A549 (cell line): ENCODE measurements around the gene SLC34A1. TPM values are rescaled to one million over a fixed set of nuclear protein-coding genes. Genes with fewer than 3 reads are reported as not detected.

Experiments
- ATAC-seq, 2 experiments: fragments of 200-7000 bp in 1 of 2; fragments of >200 bp in 1 of 2; cut with Nextera tagmentation in 1 of 2; cut with Tn5 transposase in 1 of 2; 3 replicates each; pipeline versions ENCODE4 v1.8.0 to v1.9.1; 2018 to 2020; ENCODE audit warnings: mild to moderate bottlenecking in 1 of 2, moderate library complexity in 1 of 2
- CTCF ChIA-PET: fragments of 300-600 bp; sonication (Branson Sonifier 250); formaldehyde crosslinking; extraction: SDS; loops from one replicate; lab custom pipeline; 2021; ENCODE audit warnings: antibody characterized with exemption, inconsistent platforms; lab: Yijun Ruan, JAX
- POLR2A ChIA-PET: fragments of 350-600 bp; formaldehyde crosslinking; extraction: SDS; loops from one replicate; lab custom pipeline; 2021; ENCODE audit warnings: antibody characterized with exemption, inconsistent platforms; lab: Yijun Ruan, JAX
- DNase-seq, 2 experiments: peaks; one replicate each; pipeline versions ENCODE4 v3.0.0 to v3.0.0-alpha.2; 2011 to 2016; ENCODE audit warnings: low read depth in 1 of 2, low spot score in 1 of 2
- FAIRE-seq: peaks from 2 replicates; lab custom pipeline; 2011; peaks lifted over from hg19 to GRCh38; lab: Jason Lieb, UNC
- H3K27ac ChIP-seq, 2 experiments: fragments of >200 bp; sonication (Bioruptor Twin); formaldehyde crosslinking; 3 replicates each; pipeline ENCODE4 v1.5.1; 2016 to 2017
- H3K4me1 ChIP-seq: fragments of >200 bp; sonication (Bioruptor Twin); formaldehyde crosslinking; 3 replicates; pipeline ENCODE4 v1.6.1; 2016
- H3K4me2 ChIP-seq: fragments of >200 bp; sonication (Bioruptor Twin); formaldehyde crosslinking; 3 replicates; pipeline ENCODE4 v1.6.1; 2016
- H3K4me3 ChIP-seq: fragments of >200 bp; sonication (Bioruptor Twin); formaldehyde crosslinking; 3 replicates; pipeline ENCODE4 v1.5.1; 2016
- H3K9me3 ChIP-seq: fragments of >200 bp; sonication (Bioruptor Twin); formaldehyde crosslinking; 3 replicates; pipeline ENCODE4 v1.6.1; 2016
- BHLHE40 ChIP-seq: IDR thresholded peaks from 2 replicates; pipeline ENCODE4 v1.6.1; 2012; ENCODE audit warnings: low read depth, low read length, inconsistent platforms
- CBX8 ChIP-seq: fragments of 200-600 bp; sonication (generic); IDR thresholded peaks from 2 replicates; pipeline ENCODE4 v1.6.1; 2016
- CEBPB ChIP-seq, 2 experiments: fragments of >200 bp in 1 of 2; sonication (Bioruptor Twin) in 1 of 2; formaldehyde crosslinking in 1 of 2; IDR thresholded peaks; 2 replicates each; pipeline ENCODE4 v1.6.1; 2012 to 2016
- CHD2 ChIP-seq: fragments of 150-350 bp; IDR thresholded peaks from 2 replicates; pipeline ENCODE4 v1.6.1; 2014; ENCODE audit warnings: low read length; ENCODE audit not compliant: partially characterized antibody
- CHD4 ChIP-seq: fragments of 200-600 bp; sonication (generic); IDR thresholded peaks from 2 replicates; pipeline ENCODE4 v1.6.1; 2016; ENCODE audit warnings: antibody characterized with exemption, mild to moderate bottlenecking, borderline replicate concordance
- EHMT2 ChIP-seq: fragments of 200-600 bp; sonication (generic); IDR thresholded peaks from 2 replicates; pipeline ENCODE4 v1.6.1; 2016; ENCODE audit warnings: antibody characterized with exemption, low read depth, mild to moderate bottlenecking, moderate library complexity
- ESRRA ChIP-seq: fragments of 150-350 bp; IDR thresholded peaks from 2 replicates; pipeline ENCODE4 v1.6.1; 2014; ENCODE audit warnings: mild to moderate bottlenecking, low read length, borderline replicate concordance
- FOSL2 ChIP-seq, 2 experiments: fragments of 450-650 bp in 1 of 2; fragments of >200 bp in 1 of 2; sonication (Bioruptor Twin) in 1 of 2; formaldehyde crosslinking; IDR thresholded peaks; 2 replicates each; pipeline versions ENCODE4 v1.5.0 to v1.6.1; 2016 to 2020; ENCODE audit warnings: mild to moderate bottlenecking in 1 of 2, moderate library complexity in 1 of 2
- FOXS1 ChIP-seq: fragments of 250-450 bp; sonication (Bioruptor Pico); IDR thresholded peaks from 2 replicates; pipeline ENCODE4 v1.5.0; 2020; ENCODE audit warnings: mild to moderate bottlenecking, moderate library complexity
- HDAC2 ChIP-seq: fragments of 200-600 bp; sonication (generic); IDR thresholded peaks from 2 replicates; pipeline ENCODE4 v1.6.1; 2016
- HES2 ChIP-seq: fragments of >200 bp; sonication (Bioruptor Twin); formaldehyde crosslinking; IDR thresholded peaks from 2 replicates; pipeline ENCODE4 v1.6.1; 2016
- HOXB5 ChIP-seq: fragments of 250-450 bp; sonication (Bioruptor Pico); IDR thresholded peaks from 2 replicates; pipeline ENCODE4 v1.5.0; 2020; ENCODE audit warnings: mild to moderate bottlenecking, moderate library complexity
- JUN ChIP-seq, 2 experiments: fragments of >200 bp; sonication (Bioruptor Twin); formaldehyde crosslinking; IDR thresholded peaks; 2 replicates in 1 of 2; 3 replicates in 1 of 2; pipeline ENCODE4 v1.6.1; 2016 to 2017
- KDM1A ChIP-seq: fragments of 200-600 bp; sonication (generic); IDR thresholded peaks from 2 replicates; pipeline ENCODE4 v1.6.1; 2016; ENCODE audit warnings: low read depth, mild to moderate bottlenecking
- MAFK ChIP-seq: fragments of 450-650 bp; IDR thresholded peaks from 2 replicates; pipeline ENCODE4 v1.6.1; 2014; ENCODE audit not compliant: partially characterized antibody
- MAX ChIP-seq: IDR thresholded peaks from 2 replicates; pipeline ENCODE4 v1.6.1; 2012
- MAZ ChIP-seq: fragments of 150-350 bp; IDR thresholded peaks from 2 replicates; pipeline ENCODE4 v1.6.1; 2014; ENCODE audit warnings: antibody characterized with exemption, low read depth, low read length, borderline replicate concordance
- MYC ChIP-seq: IDR thresholded peaks from 2 replicates; pipeline ENCODE4 v1.6.1; 2012; ENCODE audit warnings: mild to moderate bottlenecking, inconsistent platforms, low read length, improper control_type of control experiment, borderline replicate concordance
- NR3C1 ChIP-seq: fragments of >200 bp; sonication (Bioruptor Twin); formaldehyde crosslinking; IDR thresholded peaks from 3 replicates; pipeline ENCODE4 v1.6.1; 2017
- PHF8 ChIP-seq: fragments of 200-600 bp; sonication (generic); IDR thresholded peaks from 2 replicates; pipeline ENCODE4 v1.6.1; 2016; ENCODE audit warnings: low read depth, mild to moderate bottlenecking, antibody characterized with exemption, moderate library complexity, borderline replicate concordance
- POLR2A ChIP-seq: IDR thresholded peaks from 2 replicates; pipeline ENCODE4 v1.6.1; 2012; ENCODE audit warnings: mild to moderate bottlenecking, low read length
- RAD21 ChIP-seq, 2 experiments: fragments of >200 bp in 1 of 2; sonication (Bioruptor Twin) in 1 of 2; formaldehyde crosslinking in 1 of 2; IDR thresholded peaks in 1 of 2; conservative IDR thresholded peaks in 1 of 2; 2 replicates in 1 of 2; 3 replicates in 1 of 2; pipeline ENCODE4 v1.6.1; 2012 to 2018; ENCODE audit warnings: inconsistent platforms in 1 of 2
- RARB ChIP-seq: fragments of 250-450 bp; sonication (Bioruptor Pico); IDR thresholded peaks from 2 replicates; pipeline ENCODE4 v1.8.0; 2021; ENCODE audit warnings: mild to moderate bottlenecking, moderate library complexity
- RCOR1 ChIP-seq: fragments of 150-350 bp; IDR thresholded peaks from 2 replicates; pipeline ENCODE4 v1.6.1; 2014; ENCODE audit warnings: antibody characterized with exemption, low read length, low read depth
- SMC3 ChIP-seq: fragments of >200 bp; sonication (Bioruptor Twin); formaldehyde crosslinking; IDR thresholded peaks from 3 replicates; pipeline ENCODE4 v1.6.1; 2018; ENCODE audit warnings: inconsistent platforms
- TFCP2L1 ChIP-seq: fragments of 250-450 bp; sonication (Bioruptor Pico); IDR thresholded peaks from 2 replicates; pipeline ENCODE4 v1.5.0; 2021; ENCODE audit warnings: mild to moderate bottlenecking
- USF2 ChIP-seq: fragments of 450-650 bp; IDR thresholded peaks from 2 replicates; pipeline ENCODE4 v1.6.1; 2014; ENCODE audit warnings: antibody characterized with exemption
- ZNF302 ChIP-seq: fragments of 250-450 bp; sonication (Bioruptor Pico); IDR thresholded peaks from 2 replicates; pipeline ENCODE4 v1.9.0; 2021; ENCODE audit warnings: inconsistent platforms, mild to moderate bottlenecking, moderate library complexity
- WGBS: methylation state at CpG from one replicate; pipeline ENCODE4 v1.1.6; 2017; ENCODE audit errors: missing lambda C conversion rate; 5-methylcytosine and 5-hydroxymethylcytosine counted together
- polyA plus RNA-seq, 4 experiments: library from polyadenylated mRNA; depleted of rRNA in 3 of 4; stranded (reverse); fragments of >200 nt; fragmentation: RNase III in 1 of 4; extraction: RNeasy Plus Mini Kit Qiagen cat#74134 plus additional on column Dnase treatment in 1 of 4; gene quantifications; 2 replicates in 3 of 4; 3 replicates in 1 of 4; pipeline ENCODE4 v1.2.3, GENCODE V29; 2011 to 2017
- TF ChIP-seq, protein P1 (sequence below): fragments of 250-450 bp; sonication (Bioruptor Pico); IDR thresholded peaks from 2 replicates; pipeline ENCODE4 v1.5.0; 2020; ENCODE audit warnings: low read depth, mild to moderate bottlenecking, moderate library complexity
- TF ChIP-seq, protein P2 (sequence below): fragments of 150-350 bp; IDR thresholded peaks from 2 replicates; pipeline ENCODE4 v1.6.1; 2014; ENCODE audit warnings: low read depth, mild to moderate bottlenecking, low read length
- TF ChIP-seq, protein P3 (sequence below): IDR thresholded peaks from 2 replicates; pipeline ENCODE4 v1.6.1; 2012; ENCODE audit warnings: low read depth, borderline replicate concordance
- TF ChIP-seq, protein P4 (sequence below): fragments of >200 bp; sonication (Bioruptor Twin); formaldehyde crosslinking; IDR thresholded peaks from 3 replicates; pipeline ENCODE4 v1.5.1; 2016

The SLC34A1 gene
- polyA plus RNA-seq, 2 of the 4 experiments (the other 2 are of a cell fraction) = 0.03 TPM; not detected in 1

GRCh38 chr5:177390363-177391300 lies 6.4 kb downstream of the SLC34A1 start:
- Histone ChIP-seq H3K9me3 (no peaks in the 10 kb centered on the region), H3K4me2 (peak overlapping the region; percentile 39; the same call in 2 of the 3 replicates), H3K4me3 (no peak overlapping the region), H3K27ac (peak overlapping the region; percentile 44 to 72; a peak in 5 of 6 replicates), H3K4me1 (peaks cover 18% of the 10 kb centered on the region)
- CTCF ChIA-PET = interaction anchor here (0.6 to 43.1 kb wide), 30 partner anchors 8 to 568 kb away, joined by 3 to 1107 read pairs (median 4); partner anchors contain the start of genes F12, LMAN2, PDLIM7 and PFN3
- POLR2A ChIA-PET = interaction anchor here (1.0 to 1.2 kb wide), 4 partner anchors 11 to 57 kb away, joined by 3 to 10 read pairs (median 4); no protein-coding TSS in a partner anchor
- DNase-seq = peak; percentile 87 to 98
- FAIRE-seq = peak; percentile 46
- 31% methylated on average over 12 of the region's 13 CpGs for WGBS
- ATAC-seq = peak; percentile 81 to 94
- TF ChIP-seq RAD21 (conservative IDR thresholded peaks at IDR 0.05 in 1 of 2, IDR thresholded peaks at IDR 0.05 in 1 of 2) (peak; percentile 89 to 92), MAX (peak; percentile 93), MYC (peak; percentile 83), JUN (IDR thresholded peaks at IDR 0.05) (no peak), KDM1A (peak; percentile 87; the same call in 1 of the 2 replicates), CHD4 (no peak), CEBPB (IDR thresholded peaks at IDR 0.05) (no peak), BHLHE40 (no peak), FOXS1 (CRISPR knock-in tag) (no peak), NR3C1 (no peak), HES2 (no peak), ZNF302 (CRISPR knock-in tag) (no peak), POLR2A (no peak), TFCP2L1 (no peak), ESRRA (no peak), CBX8 (no peak), FOSL2 (IDR thresholded peaks at IDR 0.05) (no peak), FOSL2 (CRISPR knock-in tag; IDR thresholded peaks at IDR 0.05) (no peak), USF2 (peak; percentile 91), HOXB5 (CRISPR knock-in tag) (no peak), MAFK (peak; percentile 25), PHF8 (no peak), CHD2 (no peak), SMC3 (peak; percentile 83), EHMT2 (no peak), RARB (CRISPR knock-in tag) (no peak), MAZ (no peak), RCOR1 (no peak), HDAC2 (peak; percentile 41; the same call in 1 of the 2 replicates)
- TF ChIP-seq, protein P1, sequence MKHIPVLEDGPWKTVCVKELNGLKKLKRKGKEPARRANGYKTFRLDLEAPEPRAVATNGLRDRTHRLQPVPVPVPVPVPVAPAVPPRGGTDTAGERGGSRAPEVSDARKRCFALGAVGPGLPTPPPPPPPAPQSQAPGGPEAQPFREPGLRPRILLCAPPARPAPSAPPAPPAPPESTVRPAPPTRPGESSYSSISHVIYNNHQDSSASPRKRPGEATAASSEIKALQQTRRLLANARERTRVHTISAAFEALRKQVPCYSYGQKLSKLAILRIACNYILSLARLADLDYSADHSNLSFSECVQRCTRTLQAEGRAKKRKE (CRISPR knock-in tag) = no peak
- TF ChIP-seq, protein P2, sequence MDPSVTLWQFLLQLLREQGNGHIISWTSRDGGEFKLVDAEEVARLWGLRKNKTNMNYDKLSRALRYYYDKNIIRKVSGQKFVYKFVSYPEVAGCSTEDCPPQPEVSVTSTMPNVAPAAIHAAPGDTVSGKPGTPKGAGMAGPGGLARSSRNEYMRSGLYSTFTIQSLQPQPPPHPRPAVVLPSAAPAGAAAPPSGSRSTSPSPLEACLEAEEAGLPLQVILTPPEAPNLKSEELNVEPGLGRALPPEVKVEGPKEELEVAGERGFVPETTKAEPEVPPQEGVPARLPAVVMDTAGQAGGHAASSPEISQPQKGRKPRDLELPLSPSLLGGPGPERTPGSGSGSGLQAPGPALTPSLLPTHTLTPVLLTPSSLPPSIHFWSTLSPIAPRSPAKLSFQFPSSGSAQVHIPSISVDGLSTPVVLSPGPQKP = no peak
- TF ChIP-seq, protein P3, sequence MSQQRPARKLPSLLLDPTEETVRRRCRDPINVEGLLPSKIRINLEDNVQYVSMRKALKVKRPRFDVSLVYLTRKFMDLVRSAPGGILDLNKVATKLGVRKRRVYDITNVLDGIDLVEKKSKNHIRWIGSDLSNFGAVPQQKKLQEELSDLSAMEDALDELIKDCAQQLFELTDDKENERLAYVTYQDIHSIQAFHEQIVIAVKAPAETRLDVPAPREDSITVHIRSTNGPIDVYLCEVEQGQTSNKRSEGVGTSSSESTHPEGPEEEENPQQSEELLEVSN = no peak
- TF ChIP-seq, protein P4, sequence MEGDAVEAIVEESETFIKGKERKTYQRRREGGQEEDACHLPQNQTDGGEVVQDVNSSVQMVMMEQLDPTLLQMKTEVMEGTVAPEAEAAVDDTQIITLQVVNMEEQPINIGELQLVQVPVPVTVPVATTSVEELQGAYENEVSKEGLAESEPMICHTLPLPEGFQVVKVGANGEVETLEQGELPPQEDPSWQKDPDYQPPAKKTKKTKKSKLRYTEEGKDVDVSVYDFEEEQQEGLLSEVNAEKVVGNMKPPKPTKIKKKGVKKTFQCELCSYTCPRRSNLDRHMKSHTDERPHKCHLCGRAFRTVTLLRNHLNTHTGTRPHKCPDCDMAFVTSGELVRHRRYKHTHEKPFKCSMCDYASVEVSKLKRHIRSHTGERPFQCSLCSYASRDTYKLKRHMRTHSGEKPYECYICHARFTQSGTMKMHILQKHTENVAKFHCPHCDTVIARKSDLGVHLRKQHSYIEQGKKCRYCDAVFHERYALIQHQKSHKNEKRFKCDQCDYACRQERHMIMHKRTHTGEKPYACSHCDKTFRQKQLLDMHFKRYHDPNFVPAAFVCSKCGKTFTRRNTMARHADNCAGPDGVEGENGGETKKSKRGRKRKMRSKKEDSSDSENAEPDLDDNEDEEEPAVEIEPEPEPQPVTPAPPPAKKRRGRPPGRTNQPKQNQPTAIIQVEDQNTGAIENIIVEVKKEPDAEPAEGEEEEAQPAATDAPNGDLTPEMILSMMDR = peak; percentile 97
